HG02884 (cell line): ENCODE results near the gene GABRD.
"Not testable (repeated sequence)": the region's sequence is repeated elsewhere in the genome, so short reads cannot be mapped to it uniquely, and the experiment has no call there.

ENCODE experiments used
- ATAC-seq: cut with Tn5 transposase; IDR thresholded peaks from one replicate; pipeline ENCODE4 v1.9.1; 2021; ENCODE audit warnings: mild to moderate bottlenecking, moderate library complexity; ENCODE audit not compliant: unreplicated experiment

The GABRD gene

GRCh38 chr1:2019172-2019543 is at the start of gene GABRD:
Gene GABRD (plus strand): TSS chr1:2019345. CDS start chr1:2019424, 79 bp downstream.
- no peak for ATAC-seq

- ATAC-seq: no peak
These were observed 49.6 kb upstream of the GABRD start for GRCh38 chr1:1969505-1969900.

- ATAC-seq: no peak
These were observed 49.0 kb upstream of the GABRD start for GRCh38 chr1:1969953-1970716.

- ATAC-seq: no peak
These were observed 48.1 kb upstream of the GABRD start for GRCh38 chr1:1971017-1971416.

GRCh38 chr1:1971688-1972087 is 47.5 kb upstream of the GABRD start:
- no peak for ATAC-seq

GRCh38 chr1:1972976-1973715 is 46.0 kb upstream of the GABRD start:
- no peak for ATAC-seq

GRCh38 chr1:1973716-1974642 is 45.2 kb upstream of the GABRD start:
- ATAC-seq: no peak

GRCh38 chr1:1974834-1975233 is 44.3 kb upstream of the GABRD start:
- no peak for ATAC-seq

- ATAC-seq: no peak
These were observed 43.6 kb upstream of the GABRD start for GRCh38 chr1:1975535-1975934.

- ATAC-seq: no peak
These were observed 43.1 kb upstream of the GABRD start for GRCh38 chr1:1976031-1976430.

- ATAC-seq: no peak
These were observed 41.0 kb upstream of the GABRD start for GRCh38 chr1:1978108-1978507.

GRCh38 chr1:1978690-1979481 is 40.3 kb upstream of the GABRD start:
- not testable (repeated sequence) for ATAC-seq

- no peak for ATAC-seq
These were observed 39.5 kb upstream of the GABRD start for GRCh38 chr1:1979482-1980165.

GRCh38 chr1:1980467-1981141 is 38.5 kb upstream of the GABRD start:
- no peak for ATAC-seq

- no peak for ATAC-seq
These were observed 38.0 kb upstream of the GABRD start for GRCh38 chr1:1981142-1981500.

GRCh38 chr1:1981631-1982327 is 37.4 kb upstream of the GABRD start:
- not testable (repeated sequence) for ATAC-seq

- ATAC-seq: no peak
These were observed 36.5 kb upstream of the GABRD start for GRCh38 chr1:1982379-1983232.

GRCh38 chr1:1984560-1985070 is 34.5 kb upstream of the GABRD start:
- no peak for ATAC-seq
